Measurements from ENCODE around the gene LRMDA.

GRCh38 chr10:76111986-76112825 lies 680.8 kb downstream of the LRMDA start:
- no peak for TF ChIP-seq TAF1 (IDR thresholded peaks at IDR 0.05; ENCODE audit: low read depth)
- no peak for TF ChIP-seq EP300 (IDR thresholded peaks at IDR 0.05; ENCODE audit: borderline replicate concordance)
- no peak for TF ChIP-seq TEAD4 (IDR thresholded peaks at IDR 0.05)
- TF ChIP-seq YY1 (IDR thresholded peaks at IDR 0.05; ENCODE audit: low read depth): no peak
- TF ChIP-seq MAX (IDR thresholded peaks at IDR 0.05): no peak
- TF ChIP-seq CEBPB (IDR thresholded peaks at IDR 0.05): no peak
- no peak for TF ChIP-seq FOXM1 (IDR thresholded peaks at IDR 0.05; ENCODE audit: borderline replicate concordance, low read depth)

All from Ishikawa (cell line).